HS-5 (cell line): ENCODE results near the gene MTFMT.
"Not testable (repeated sequence)": the region's sequence is repeated elsewhere in the genome, so short reads cannot be mapped to it uniquely, and the experiment has no call there.

Experiments
- DNase-seq: peaks from one replicate; pipeline ENCODE4 v3.0.0-alpha.2; 2012; ENCODE audit warnings: low read depth

MTFMT gene

GRCh38 chr15:65038836-65039235 is 9.4 kb upstream of the MTFMT start:
- DNase-seq = no peak

- DNase-seq = no peak
These were observed 9.0 kb upstream of the MTFMT start for GRCh38 chr15:65038428-65038827.

- no peak for DNase-seq
These were observed 7.9 kb upstream of the MTFMT start for GRCh38 chr15:65037309-65037708.

- DNase-seq = no peak
These were observed 5.3 kb upstream of the MTFMT start for GRCh38 chr15:65034719-65035118.

GRCh38 chr15:65033659-65034269 is 4.3 kb upstream of the MTFMT start:
- DNase-seq = no peak

GRCh38 chr15:65032801-65033537 is 3.5 kb upstream of the MTFMT start:
- no peak for DNase-seq

- no peak for DNase-seq
These were observed 333 bp upstream of the MTFMT start for GRCh38 chr15:65029736-65030208.

- DNase-seq = no peak
These were observed 1.1 kb downstream of the MTFMT start for GRCh38 chr15:65028338-65028737.

- no peak for DNase-seq
These were observed 1.8 kb downstream of the MTFMT start for GRCh38 chr15:65027593-65027992.

GRCh38 chr15:65026756-65027155 is 2.7 kb downstream of the MTFMT start:
- no peak for DNase-seq

- no peak for DNase-seq
These were observed 8.0 kb downstream of the MTFMT start for GRCh38 chr15:65021488-65021887.

- no peak for DNase-seq
These were observed 9.0 kb downstream of the MTFMT start for GRCh38 chr15:65020419-65020818.

- DNase-seq = not testable (repeated sequence)
These were observed 18.2 kb downstream of the MTFMT start for GRCh38 chr15:65011198-65011597.

- DNase-seq = no peak
These were observed 20.5 kb downstream of the MTFMT start for GRCh38 chr15:65008983-65009382.

- DNase-seq = no peak
These were observed 22.6 kb downstream of the MTFMT start for GRCh38 chr15:65006876-65007275.

GRCh38 chr15:65004993-65005392 is 24.4 kb downstream of the MTFMT start:
- no peak for DNase-seq

- DNase-seq = no peak
These were observed 31.6 kb downstream of the MTFMT start for GRCh38 chr15:64997745-64998375.

- DNase-seq = no peak
These were observed 32.4 kb downstream of the MTFMT start for GRCh38 chr15:64997066-64997465.

- no peak for DNase-seq
These were observed 36.1 kb downstream of the MTFMT start for GRCh38 chr15:64993290-64993689.

- no peak for DNase-seq
These were observed 37.8 kb downstream of the MTFMT start for GRCh38 chr15:64991536-64992135.

GRCh38 chr15:64990168-64990470 is 39.3 kb downstream of the MTFMT start:
- DNase-seq = no peak

- peak; percentile 61 for DNase-seq
These were observed 39.8 kb downstream of the MTFMT start, which contains the start of gene SPG21 for GRCh38 chr15:64989416-64990167. Gene SPG21 (minus strand): TSS chr15:64989914. CDS start chr15:64983569, 6,345 bp downstream.
